Stomach (tissue), 9 donors: Measurements from ENCODE around the gene ZIK1. TPM values are rescaled to one million over a fixed set of nuclear protein-coding genes. Genes with fewer than 3 reads are reported as not detected.

Source experiments
- DNase-seq, 2 donors: peaks; one replicate each; pipeline versions ENCODE4 v3.0.0 to v3.0.0-alpha.2; 2013 to 2019
- H3K27ac ChIP-seq, 5 donors: fragments of 200-600 bp in 4 of 5; sonication (generic) in 4 of 5; one replicate each; pipeline ENCODE4 v1.5.1; 2013 to 2019; ENCODE audit warnings: mild to moderate bottlenecking in 1 of 5, moderate library complexity in 1 of 5
- H3K27me3 ChIP-seq, 3 donors: fragments of 200-600 bp; sonication (generic); one replicate each; pipeline ENCODE4 v1.5.1; 2017 to 2019; ENCODE audit warnings: mixed run types in 1 of 3
- H3K36me3 ChIP-seq, 4 donors: fragments of 200-600 bp; sonication (generic); 1 replicate in 3 of 4; 2 replicates in 1 of 4; pipeline ENCODE4 v1.5.1; 2016 to 2019
- H3K4me1 ChIP-seq, 4 donors: fragments of 200-600 bp; sonication (generic); one replicate each; pipeline ENCODE4 v1.5.1; 2016 to 2019
- H3K4me3 ChIP-seq, 4 donors: fragments of 200-600 bp; sonication (generic) in 3 of 4; one replicate each; pipeline ENCODE4 v1.5.1; 2016 to 2019; ENCODE audit warnings: mild to moderate bottlenecking in 1 of 4
- H3K9me3 ChIP-seq, 4 donors: fragments of 200-600 bp; sonication (generic); one replicate each; pipeline ENCODE4 v1.5.1; 2016 to 2019
- EP300 ChIP-seq: sonication (generic); formaldehyde crosslinking; IDR thresholded peaks from one replicate; pipeline ENCODE4 v1.6.1; 2017; ENCODE audit warnings: antibody characterized with exemption
- POLR2A ChIP-seq, 4 donors: fragments of 450-650 bp; IDR thresholded peaks; one replicate each; pipeline ENCODE4 v1.6.1; 2016; ENCODE audit warnings: antibody characterized with exemption in 4 of 4, control low read depth in 2 of 4, mild to moderate bottlenecking in 1 of 4, moderate library complexity in 1 of 4
- POLR2AphosphoS5 ChIP-seq, 3 donors: sonication (generic); formaldehyde crosslinking; IDR thresholded peaks; one replicate each; pipeline ENCODE4 v1.6.1; 2016; ENCODE audit warnings: antibody characterized with exemption in 3 of 3
- WGBS, 5 donors: extraction: QIAGEN DNeasy Blood & Tissue Kit in 3 of 5; methylation state at CpG; one replicate each; pipeline versions ENCODE4 v1.1.5 to v1.1.7; 2013 to 2018; 5-methylcytosine and 5-hydroxymethylcytosine counted together
- intact Hi-C: fragments of 100-400 bp; cut with DNase I; formaldehyde crosslinking; loops from one replicate; pipeline ENCODE4 v1.15.1; 2023; ENCODE audit warnings: low total_unique reads
- polyA plus RNA-seq, 3 donors: library from polyadenylated mRNA; stranded (reverse); fragments of 200-250 nt; gene quantifications; one replicate each; pipeline ENCODE4 v1.2.3, GENCODE V29; 2013
- total RNA-seq, 5 donors: library from RNA; depleted of rRNA; stranded (reverse); fragments of >200 nt; gene quantifications; one replicate each; pipeline versions ENCODE4 v1.1.0 to v1.2.3, GENCODE V29; 2014 to 2016
- TF ChIP-seq, protein P1 (sequence below), 7 experiments: fragments of 450-650 bp in 4 of 7; fragments of 200-600 bp in 3 of 7; sonication (generic) in 3 of 7; IDR thresholded peaks; one replicate each; pipeline ENCODE4 v1.5.1; 2016 to 2019; ENCODE audit warnings: antibody characterized with exemption in 7 of 7, control low read depth in 2 of 7, mild to moderate bottlenecking in 1 of 7
- donor health status: healthy with polysubstance abuse.
- donor health status: Bipolar disorder and iron deficiency.
- donor health status: healthy.

The ZIK1 gene
- total and polyA plus RNA-seq, 8 donors = 0.29 to 14.7 (median 0.90) TPM; not detected in 2

DNA sequence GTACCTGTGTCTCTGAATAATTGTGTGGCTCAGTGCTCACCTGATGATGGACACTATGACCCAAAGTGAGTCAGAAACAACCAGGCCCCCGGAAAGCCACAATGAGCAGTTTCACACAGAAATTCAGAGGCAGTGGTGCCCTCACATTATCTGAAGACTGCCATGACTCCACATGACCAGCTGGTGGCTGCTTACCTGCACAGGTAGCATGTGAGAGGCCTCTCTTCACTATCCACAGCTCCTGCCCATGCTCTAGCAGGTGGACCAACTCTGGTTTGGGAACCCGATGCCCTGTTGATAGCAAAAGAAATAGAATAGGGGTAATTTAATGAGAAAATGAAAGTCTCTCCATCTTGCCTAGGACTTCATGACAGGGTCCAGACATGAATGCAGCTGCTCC, 31.5 kb upstream of the ZIK1 start:
- no peak overlapping the region for H3K4me3 ChIP-seq
- H3K27me3 ChIP-seq = no peaks in the 10 kb centered on the region
- TF ChIP-seq POLR2A (IDR thresholded peaks at IDR 0.05) (no peak), POLR2AphosphoS5 (IDR thresholded peaks at IDR 0.05) (no peak), EP300 (no peak)
- TF ChIP-seq, protein P1, sequence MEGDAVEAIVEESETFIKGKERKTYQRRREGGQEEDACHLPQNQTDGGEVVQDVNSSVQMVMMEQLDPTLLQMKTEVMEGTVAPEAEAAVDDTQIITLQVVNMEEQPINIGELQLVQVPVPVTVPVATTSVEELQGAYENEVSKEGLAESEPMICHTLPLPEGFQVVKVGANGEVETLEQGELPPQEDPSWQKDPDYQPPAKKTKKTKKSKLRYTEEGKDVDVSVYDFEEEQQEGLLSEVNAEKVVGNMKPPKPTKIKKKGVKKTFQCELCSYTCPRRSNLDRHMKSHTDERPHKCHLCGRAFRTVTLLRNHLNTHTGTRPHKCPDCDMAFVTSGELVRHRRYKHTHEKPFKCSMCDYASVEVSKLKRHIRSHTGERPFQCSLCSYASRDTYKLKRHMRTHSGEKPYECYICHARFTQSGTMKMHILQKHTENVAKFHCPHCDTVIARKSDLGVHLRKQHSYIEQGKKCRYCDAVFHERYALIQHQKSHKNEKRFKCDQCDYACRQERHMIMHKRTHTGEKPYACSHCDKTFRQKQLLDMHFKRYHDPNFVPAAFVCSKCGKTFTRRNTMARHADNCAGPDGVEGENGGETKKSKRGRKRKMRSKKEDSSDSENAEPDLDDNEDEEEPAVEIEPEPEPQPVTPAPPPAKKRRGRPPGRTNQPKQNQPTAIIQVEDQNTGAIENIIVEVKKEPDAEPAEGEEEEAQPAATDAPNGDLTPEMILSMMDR (IDR thresholded peaks at IDR 0.05) = no peak
- WGBS, 5 donors = 93 to 100% (median 94%) methylated on average over 2 of the region's 2 CpGs
- no peak overlapping the region for H3K27ac ChIP-seq
- no peak for DNase-seq
- intact Hi-C loops = no loop called here
- H3K36me3 ChIP-seq = peaks cover 75 to 100% (median 90%) of the 10 kb centered on the region in 4 donors
- peaks cover 36 to 99% (median 87%) of the 10 kb centered on the region in 4 donors for H3K9me3 ChIP-seq
- no peaks in the 10 kb centered on the region for H3K4me1 ChIP-seq

DNA sequence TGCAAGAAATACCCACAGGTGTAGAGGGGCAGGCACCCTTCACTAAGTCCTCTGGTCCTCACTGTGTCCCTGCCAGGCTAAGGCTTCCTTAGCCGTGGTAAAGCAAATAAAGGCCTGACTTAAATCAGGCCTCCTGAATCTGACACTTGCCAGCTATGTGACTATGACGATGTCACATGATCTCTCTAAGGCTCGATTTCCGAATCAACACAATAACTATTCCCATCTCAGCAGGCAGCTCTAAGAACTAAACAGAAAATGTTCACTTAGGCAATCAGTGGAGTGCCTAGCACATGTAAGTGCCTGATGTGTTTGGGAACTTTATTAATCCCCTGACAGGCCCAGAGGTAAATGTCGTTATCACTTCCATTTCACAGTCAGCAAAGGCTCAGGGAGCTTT, 26.3 kb upstream of the ZIK1 start:
- TF ChIP-seq EP300 = no peak
- no peak for TF ChIP-seq POLR2A (IDR thresholded peaks at IDR 0.05)
- TF ChIP-seq, protein P1 (IDR thresholded peaks at IDR 0.05) = no peak
- TF ChIP-seq POLR2AphosphoS5 (IDR thresholded peaks at IDR 0.05) = no peak
- 74 to 82% (median 77%) methylated on average over 5 of the region's 5 CpGs for WGBS, 5 donors

DNA sequence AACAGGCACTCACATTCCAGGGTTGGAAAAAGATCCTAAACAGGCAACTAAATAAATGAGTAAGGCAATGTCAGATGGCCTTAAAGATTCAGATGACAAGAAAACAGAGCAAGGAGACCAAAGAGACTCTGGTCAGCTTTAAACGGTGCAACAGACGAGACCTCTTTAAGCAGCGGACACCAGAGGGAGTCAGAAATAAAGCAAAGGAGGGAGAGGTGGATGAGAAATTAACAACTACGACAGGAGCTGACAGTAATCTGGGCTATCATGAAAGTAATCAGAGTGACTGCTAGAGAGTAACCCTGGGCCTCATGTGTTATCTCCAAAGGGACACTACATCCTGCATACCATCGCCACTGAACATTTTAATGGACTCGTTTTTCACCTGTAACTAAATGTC, 25.4 kb upstream of the ZIK1 start:
- TF ChIP-seq POLR2AphosphoS5 (IDR thresholded peaks at IDR 0.05) = no peak
- Histone ChIP-seq H3K4me1 (peaks cover 14 to 27% (median 25%) of the 10 kb centered on the region in 4 donors), H3K9me3 (peaks cover 0 to 82% (median 47%) of the 10 kb centered on the region in 4 donors), H3K36me3 (peaks cover 25 to 39% (median 29%) of the 10 kb centered on the region in 4 donors), H3K27me3 (no peaks in the 10 kb centered on the region), H3K4me3 (peak overlapping the region; percentile 87 to 100 (median 96)), H3K27ac (no peak overlapping the region)
- peak in 1 of 2 donors; percentile 20 for DNase-seq
- intact Hi-C loops = no loop called here
- WGBS, 5 donors = 22 to 33% (median 27%) methylated on average over 6 of the region's 6 CpGs

More for the DNA sequence above, 26.3 kb upstream of the ZIK1 start:
- Histone ChIP-seq H3K4me1 (peaks cover 14 to 27% (median 25%) of the 10 kb centered on the region in 4 donors), H3K9me3 (peaks cover 3 to 82% (median 47%) of the 10 kb centered on the region in 4 donors), H3K27me3 (no peaks in the 10 kb centered on the region), H3K36me3 (peaks cover 31 to 47% (median 37%) of the 10 kb centered on the region in 4 donors), H3K4me3 (no peak overlapping the region), H3K27ac (no peak overlapping the region)
- intact Hi-C loops = no loop called here
- DNase-seq = no peak

DNA sequence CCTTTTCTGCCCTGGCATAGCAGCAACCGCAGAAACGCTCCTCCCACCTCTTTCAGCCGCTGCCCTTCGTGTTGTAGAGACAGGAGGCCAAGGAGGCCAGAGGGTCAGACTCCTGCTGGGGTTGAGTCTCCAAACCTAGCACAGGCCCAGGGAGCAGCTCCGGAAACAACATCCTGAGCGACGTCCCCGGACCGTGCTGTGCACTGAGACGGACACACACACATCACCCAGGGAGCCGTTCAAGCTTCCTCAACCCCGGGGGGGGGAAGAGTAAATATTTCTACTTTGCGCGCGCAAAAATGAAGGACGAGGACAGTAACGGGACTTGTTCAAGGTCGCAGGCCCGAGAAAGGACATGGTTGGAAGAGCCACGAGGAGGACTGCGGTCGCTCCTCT, 24.9 kb upstream of the ZIK1 start:
- TF ChIP-seq EP300 = no peak
- TF ChIP-seq POLR2AphosphoS5 (IDR thresholded peaks at IDR 0.05) = no peak
- no peak for TF ChIP-seq POLR2A (IDR thresholded peaks at IDR 0.05)
- TF ChIP-seq, protein P1 (IDR thresholded peaks at IDR 0.05) = no peak
- Histone ChIP-seq H3K4me3 (peak overlapping the region; percentile 87 to 100 (median 96)), H3K4me1 (peaks cover 14 to 27% (median 25%) of the 10 kb centered on the region in 4 donors), H3K9me3 (peaks cover 0 to 82% (median 47%) of the 10 kb centered on the region in 4 donors), H3K27ac (peak overlapping the region in 4 of 5 donors; percentile 73 to 82 (median 78)), H3K27me3 (no peaks in the 10 kb centered on the region), H3K36me3 (peaks cover 20 to 34% (median 24%) of the 10 kb centered on the region in 4 donors)
- 0 to 2% (median 0%) methylated on average over 4 to 22 of the region's 22 CpGs for WGBS, 5 donors
- intact Hi-C loops = no loop called here
- DNase-seq = peak in 1 of 2 donors; percentile 55

DNA sequence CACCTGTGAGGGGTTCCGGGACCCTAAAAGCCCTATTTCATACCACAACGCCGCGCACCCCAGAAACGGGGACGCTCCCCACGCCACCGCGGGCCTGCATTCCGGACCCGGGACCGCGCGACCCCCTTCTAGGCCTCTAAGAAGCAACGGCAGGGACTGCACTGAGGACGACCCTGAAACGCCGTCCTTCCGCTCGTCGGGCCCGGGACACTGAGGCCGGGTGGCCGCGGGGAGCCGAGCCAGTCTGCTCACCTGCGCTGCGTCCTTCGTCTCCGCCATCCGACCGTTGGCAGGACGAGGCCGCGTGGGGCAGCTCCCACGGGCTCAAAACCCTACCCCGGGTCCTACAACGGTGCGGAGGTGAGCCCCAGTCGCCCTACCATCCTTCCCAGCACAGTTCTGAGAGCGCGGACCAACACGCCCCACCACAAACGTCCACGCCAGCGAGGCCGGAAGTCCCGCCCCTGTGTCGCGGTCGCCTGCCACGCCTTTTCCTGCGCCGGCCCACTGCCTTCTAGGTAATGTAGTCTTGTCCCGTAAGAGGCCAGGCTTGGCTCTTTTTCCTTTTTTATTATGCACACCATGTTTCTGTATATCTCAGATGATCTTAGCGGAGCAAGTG, 24.4 kb upstream of the ZIK1 start, which contains the start of gene ZNF550:
TSS of gene ZNF550 (minus strand) at position 460 of the 622 bp plus-strand sequence. CDS start at position 279, 181 bp downstream.
- H3K36me3 ChIP-seq = peaks cover 15 to 29% (median 19%) of the 10 kb centered on the region in 4 donors
- no peaks in the 10 kb centered on the region for H3K27me3 ChIP-seq
- WGBS, 5 donors = 0 to 1% (median 0%) methylated on average over 35 to 56 of the region's 56 CpGs
- peak; percentile 92 to 98 for DNase-seq
- intact Hi-C loops = no loop called here
- TF ChIP-seq, protein P1 (IDR thresholded peaks at IDR 0.05) = no peak
- peak; percentile 49 to 86 (median 49) for TF ChIP-seq POLR2AphosphoS5 (IDR thresholded peaks at IDR 0.05)
- peaks cover 1 to 82% (median 47%) of the 10 kb centered on the region in 4 donors for H3K9me3 ChIP-seq
- peaks cover 14 to 27% (median 25%) of the 10 kb centered on the region in 4 donors for H3K4me1 ChIP-seq
- peak within 1 kb of the TSS; percentile 87 to 100 (median 96) for H3K4me3 ChIP-seq
- H3K27ac ChIP-seq = peak within 1 kb of the TSS; percentile 46 to 82 (median 77)
